Activated CD4-positive, alpha-beta T cell treated with anti-CD3 and anti-CD28 coated beads, Interleukin-2, amount 50 U/mL, for 16 hours (primary cell): Measurements from ENCODE around the gene IL1RAP.
"Not testable (repeated sequence)": the region's sequence is repeated elsewhere in the genome, so short reads cannot be mapped to it uniquely, and the experiment has no call there.

Experiments used
- DNase-seq: peaks from one replicate; pipeline ENCODE4 v3.0.0-alpha.2; 2020

IL1RAP gene

GRCh38 chr3:190514413-190515153 is 698 bp downstream of the IL1RAP start:
- DNase-seq, result peak; percentile 29

- no peak for DNase-seq
These were observed 2.5 kb downstream of the IL1RAP start for GRCh38 chr3:190516416-190516815.

GRCh38 chr3:190517687-190518086 is 3.8 kb downstream of the IL1RAP start:
- no peak for DNase-seq

- not testable (repeated sequence) for DNase-seq
These were observed 4.6 kb downstream of the IL1RAP start for GRCh38 chr3:190518531-190518930.

GRCh38 chr3:190519886-190520285 is 6.0 kb downstream of the IL1RAP start:
- DNase-seq, result no peak

- no peak for DNase-seq
These were observed 8.1 kb downstream of the IL1RAP start for GRCh38 chr3:190521998-190522397.

GRCh38 chr3:190522621-190523222 is 8.8 kb downstream of the IL1RAP start:
- DNase-seq, result no peak

GRCh38 chr3:190524942-190525341 is 11.1 kb downstream of the IL1RAP start:
- no peak for DNase-seq

GRCh38 chr3:190525634-190526033 is 11.7 kb downstream of the IL1RAP start:
- DNase-seq, result no peak

GRCh38 chr3:190526787-190527762 is 13.2 kb downstream of the IL1RAP start:
- no peak for DNase-seq

GRCh38 chr3:190528706-190529105 is 14.8 kb downstream of the IL1RAP start:
- no peak for DNase-seq

GRCh38 chr3:190531406-190531805 is 17.5 kb downstream of the IL1RAP start:
- no peak for DNase-seq

- no peak for DNase-seq
These were observed 18.9 kb downstream of the IL1RAP start for GRCh38 chr3:190532731-190533203.

GRCh38 chr3:190533511-190534281 is 19.8 kb downstream of the IL1RAP start:
- no peak for DNase-seq

GRCh38 chr3:190534386-190534785 is 20.5 kb downstream of the IL1RAP start:
- DNase-seq, result no peak

- peak; percentile 77 for DNase-seq
These were observed 21.1 kb downstream of the IL1RAP start for GRCh38 chr3:190534986-190535385.

GRCh38 chr3:190537146-190537545 is 23.3 kb downstream of the IL1RAP start:
- DNase-seq, result no peak

GRCh38 chr3:190538288-190538687 is 24.4 kb downstream of the IL1RAP start:
- DNase-seq, result no peak

- no peak for DNase-seq
These were observed 25.6 kb downstream of the IL1RAP start for GRCh38 chr3:190539526-190539925.

- no peak for DNase-seq
These were observed 27.1 kb downstream of the IL1RAP start for GRCh38 chr3:190541008-190541407.

GRCh38 chr3:190541560-190541959 is 27.7 kb downstream of the IL1RAP start:
- DNase-seq, result no peak

GRCh38 chr3:190542846-190543245 is 29.0 kb downstream of the IL1RAP start:
- no peak for DNase-seq

GRCh38 chr3:190543671-190544070 is 29.8 kb downstream of the IL1RAP start:
- no peak for DNase-seq
